GM19324 (cell line): Measurements from ENCODE around the gene CREBRF.
"Not testable (repeated sequence)": the region's sequence is repeated elsewhere in the genome, so short reads cannot be mapped to it uniquely, and the experiment has no call there.

Experiments used
- ATAC-seq: cut with Tn5 transposase; IDR thresholded peaks from one replicate; pipeline ENCODE4 v1.9.1; 2021; ENCODE audit warnings: mild to moderate bottlenecking, moderate library complexity; ENCODE audit not compliant: unreplicated experiment, low FRiP score

The CREBRF gene

GRCh38 chr5:173055983-173056782, at the start of gene CREBRF:
TSS of gene CREBRF (plus strand) at chr5:173056352. CDS start at chr5:173080776, 24,424 bp downstream.
- peak; percentile 81 for ATAC-seq

GRCh38 chr5:173010021-173010420, 46.1 kb upstream of the CREBRF start:
- ATAC-seq: no peak

- ATAC-seq: no peak
These were observed 45.3 kb upstream of the CREBRF start for GRCh38 chr5:173010547-173011464.

GRCh38 chr5:173011566-173011965, 44.6 kb upstream of the CREBRF start:
- no peak for ATAC-seq

GRCh38 chr5:173012882-173013281, 43.3 kb upstream of the CREBRF start:
- ATAC-seq: no peak

GRCh38 chr5:173014671-173015070, 41.5 kb upstream of the CREBRF start:
- ATAC-seq: no peak

GRCh38 chr5:173015192-173015591, 41.0 kb upstream of the CREBRF start:
- ATAC-seq: no peak

- no peak for ATAC-seq
These were observed 40.3 kb upstream of the CREBRF start for GRCh38 chr5:173015598-173016455.

- no peak for ATAC-seq
These were observed 39.5 kb upstream of the CREBRF start for GRCh38 chr5:173016598-173017046.

- ATAC-seq: not testable (repeated sequence)
These were observed 39.1 kb upstream of the CREBRF start for GRCh38 chr5:173017087-173017486.

- ATAC-seq: no peak
These were observed 37.8 kb upstream of the CREBRF start for GRCh38 chr5:173018358-173018757.

GRCh38 chr5:173020154-173020581, 36.0 kb upstream of the CREBRF start:
- ATAC-seq: no peak

GRCh38 chr5:173020643-173021042, 35.5 kb upstream of the CREBRF start:
- ATAC-seq: no peak

GRCh38 chr5:173025651-173026050, 30.5 kb upstream of the CREBRF start:
- no peak for ATAC-seq

- no peak for ATAC-seq
These were observed 28.2 kb upstream of the CREBRF start for GRCh38 chr5:173027905-173028304.

- no peak for ATAC-seq
These were observed 27.3 kb upstream of the CREBRF start for GRCh38 chr5:173028811-173029327.

GRCh38 chr5:173029499-173029921, 26.6 kb upstream of the CREBRF start:
- no peak for ATAC-seq

- not testable (repeated sequence) for ATAC-seq
These were observed 24.1 kb upstream of the CREBRF start for GRCh38 chr5:173032096-173032495.

GRCh38 chr5:173032730-173033129, 23.4 kb upstream of the CREBRF start:
- ATAC-seq: no peak

- ATAC-seq: no peak
These were observed 22.2 kb upstream of the CREBRF start for GRCh38 chr5:173033923-173034322.
